ENCODE measurements around the gene SF3A2.

DNA sequence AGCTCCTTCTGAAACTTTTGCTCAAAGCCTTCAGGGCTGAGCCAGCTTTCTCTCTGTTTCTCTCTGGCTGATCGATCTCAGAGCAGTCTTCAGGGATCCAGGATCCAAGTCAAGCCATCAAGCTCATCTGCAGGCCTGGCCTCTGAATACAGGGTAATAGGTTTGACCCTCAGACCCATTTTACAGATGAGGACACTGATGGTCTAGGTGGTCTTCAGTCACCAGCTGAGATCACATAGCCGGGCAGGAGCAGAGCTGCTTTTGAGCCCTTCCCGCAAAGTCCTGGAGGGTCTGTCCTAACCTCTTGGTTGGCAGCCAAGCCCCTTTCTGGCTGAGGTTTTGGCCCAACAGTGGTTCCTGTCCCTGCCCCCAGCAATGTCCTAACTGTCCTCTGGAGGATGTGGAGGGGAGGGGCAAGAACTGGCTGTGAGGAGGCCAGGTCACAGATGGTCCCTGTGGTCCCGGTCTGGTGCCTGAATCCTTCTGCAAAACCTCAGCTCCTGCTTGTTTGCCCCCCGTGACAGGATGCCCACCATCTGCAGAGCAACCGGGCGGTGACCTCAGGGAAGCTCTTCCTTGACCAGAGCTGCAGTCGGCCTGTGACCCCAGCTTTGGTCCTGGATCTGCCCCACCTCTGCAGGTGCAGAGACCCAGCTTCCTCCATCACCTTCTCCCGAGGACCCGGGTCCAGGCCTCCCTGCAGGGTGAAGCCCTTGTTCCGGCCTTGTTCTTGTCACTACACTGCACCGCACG, 51.1 kb downstream of the SF3A2 start:
- TF ChIP-seq ZNF132 (tag by site-specific recombination; IDR thresholded peaks at IDR 0.05; ENCODE audit: borderline replicate concordance): no peak
- TF ChIP-seq, protein P1, sequence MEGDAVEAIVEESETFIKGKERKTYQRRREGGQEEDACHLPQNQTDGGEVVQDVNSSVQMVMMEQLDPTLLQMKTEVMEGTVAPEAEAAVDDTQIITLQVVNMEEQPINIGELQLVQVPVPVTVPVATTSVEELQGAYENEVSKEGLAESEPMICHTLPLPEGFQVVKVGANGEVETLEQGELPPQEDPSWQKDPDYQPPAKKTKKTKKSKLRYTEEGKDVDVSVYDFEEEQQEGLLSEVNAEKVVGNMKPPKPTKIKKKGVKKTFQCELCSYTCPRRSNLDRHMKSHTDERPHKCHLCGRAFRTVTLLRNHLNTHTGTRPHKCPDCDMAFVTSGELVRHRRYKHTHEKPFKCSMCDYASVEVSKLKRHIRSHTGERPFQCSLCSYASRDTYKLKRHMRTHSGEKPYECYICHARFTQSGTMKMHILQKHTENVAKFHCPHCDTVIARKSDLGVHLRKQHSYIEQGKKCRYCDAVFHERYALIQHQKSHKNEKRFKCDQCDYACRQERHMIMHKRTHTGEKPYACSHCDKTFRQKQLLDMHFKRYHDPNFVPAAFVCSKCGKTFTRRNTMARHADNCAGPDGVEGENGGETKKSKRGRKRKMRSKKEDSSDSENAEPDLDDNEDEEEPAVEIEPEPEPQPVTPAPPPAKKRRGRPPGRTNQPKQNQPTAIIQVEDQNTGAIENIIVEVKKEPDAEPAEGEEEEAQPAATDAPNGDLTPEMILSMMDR (tag by site-specific recombination; IDR thresholded peaks at IDR 0.05): no peak
- no peak for TF ChIP-seq ZNF274 (IDR thresholded peaks at IDR 0.05; ENCODE audit: low read length)
- no peak for TF ChIP-seq ZNF274 (tag by site-specific recombination; IDR thresholded peaks at IDR 0.05; ENCODE audit: borderline replicate concordance)
- TF ChIP-seq YY1 (tag by site-specific recombination; IDR thresholded peaks at IDR 0.05): no peak
- no peak for TF ChIP-seq ZNF785 (tag by site-specific recombination; IDR thresholded peaks at IDR 0.05)
- no peak for TF ChIP-seq ZNF239 (tag by site-specific recombination; IDR thresholded peaks at IDR 0.05)
- TF ChIP-seq ZNF121 (tag by site-specific recombination; IDR thresholded peaks at IDR 0.05): no peak
- no peak for TF ChIP-seq ZNF138 (tag by site-specific recombination; IDR thresholded peaks at IDR 0.05; ENCODE audit: borderline replicate concordance)
- TF ChIP-seq KLF7 (tag by site-specific recombination; IDR thresholded peaks at IDR 0.05; ENCODE audit: borderline replicate concordance): no peak
- TF ChIP-seq ZNF501 (tag by site-specific recombination; IDR thresholded peaks at IDR 0.05): no peak
- TF ChIP-seq ZNF677 (tag by site-specific recombination; IDR thresholded peaks at IDR 0.05): no peak
